Activated CD4-positive, CD25-positive, alpha-beta regulatory T cell treated with anti-CD3 and anti-CD28 coated beads, Interleukin-2, amount 50 U/mL, for 24 hours (primary cell): ENCODE measurements around the gene METAP1.
A peak's percentile ranks its signal among the peaks of the same experiment; 100 is the strongest.
"Not testable (repeated sequence)": the region's sequence is repeated elsewhere in the genome, so short reads cannot be mapped to it uniquely, and the experiment has no call there.

Experiments
- ATAC-seq, 2 donors: fragments of 150-1000 bp; cut with Tn5 transposase; one replicate each; pipeline ENCODE4 v1.10.0; 2021; ENCODE audit warnings: mild to moderate bottlenecking in 1 of 2, moderate library complexity in 1 of 2

METAP1 gene

DNA sequence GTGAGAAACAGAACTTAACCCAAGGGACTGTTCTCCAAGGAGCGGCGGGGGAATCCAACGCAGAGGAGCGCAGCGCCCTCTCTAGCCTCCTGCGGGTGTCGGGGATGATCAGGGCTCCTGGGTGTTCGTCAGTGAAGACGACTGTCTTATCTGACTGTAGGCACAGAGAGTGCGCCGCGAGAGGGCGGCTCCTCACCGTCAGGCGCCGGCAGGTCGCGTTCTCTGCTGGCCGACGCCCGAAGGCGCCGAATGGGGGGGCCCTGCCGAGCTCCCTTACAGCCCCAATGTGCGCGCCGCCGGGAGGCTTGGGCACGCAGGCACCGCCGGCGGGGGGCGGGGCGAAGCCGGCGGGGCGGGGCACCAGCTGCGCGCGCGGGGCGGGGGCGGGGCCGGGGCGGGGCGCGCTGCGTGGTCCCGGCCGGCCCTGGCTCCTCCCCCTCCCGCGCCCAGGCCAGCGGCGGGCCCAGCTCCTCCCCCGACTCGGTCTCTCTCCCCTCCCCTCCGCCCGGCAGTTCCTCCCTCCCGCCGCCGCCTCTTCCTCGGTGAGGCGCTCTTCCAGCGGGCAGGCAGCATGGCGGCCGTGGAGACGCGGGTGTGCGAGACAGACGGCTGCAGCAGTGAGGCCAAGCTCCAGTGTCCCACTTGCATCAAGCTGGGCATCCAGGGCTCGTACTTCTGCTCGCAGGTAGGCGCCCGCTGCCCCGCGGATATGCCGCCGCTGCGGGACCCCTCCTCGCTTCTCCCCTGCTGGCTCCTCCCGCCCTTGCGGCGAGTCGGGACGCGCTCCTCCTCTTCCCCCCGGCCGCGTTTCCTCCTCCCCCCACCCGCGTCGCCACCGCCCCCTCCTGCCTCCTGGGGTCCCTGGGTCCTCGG lies at the start of gene METAP1:
METAP1 (plus strand) TSS at position 539 of the 873 bp plus-strand sequence; CDS start at position 572, 33 bp downstream.
- ATAC-seq: peak; percentile 91 to 93

DNA sequence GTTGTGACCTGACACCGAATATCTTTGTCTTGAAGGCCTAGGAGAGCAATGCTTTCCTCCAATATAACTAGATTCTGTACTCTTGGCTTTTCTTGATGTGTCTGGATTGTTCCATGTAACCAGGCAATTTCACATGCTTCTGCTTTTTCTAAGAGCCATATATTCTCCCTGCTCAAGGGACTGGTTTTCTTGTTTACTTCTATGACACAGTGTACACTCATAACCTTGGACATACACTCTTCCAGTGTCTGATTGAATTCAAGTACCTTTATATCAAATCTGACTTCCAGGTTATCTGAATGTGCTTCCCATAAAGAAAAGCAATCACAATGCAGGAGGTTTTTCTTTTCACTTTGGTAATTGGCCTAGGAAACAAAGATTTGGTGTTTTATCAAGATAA lies 49.2 kb upstream of the METAP1 start:
- ATAC-seq: no peak

DNA sequence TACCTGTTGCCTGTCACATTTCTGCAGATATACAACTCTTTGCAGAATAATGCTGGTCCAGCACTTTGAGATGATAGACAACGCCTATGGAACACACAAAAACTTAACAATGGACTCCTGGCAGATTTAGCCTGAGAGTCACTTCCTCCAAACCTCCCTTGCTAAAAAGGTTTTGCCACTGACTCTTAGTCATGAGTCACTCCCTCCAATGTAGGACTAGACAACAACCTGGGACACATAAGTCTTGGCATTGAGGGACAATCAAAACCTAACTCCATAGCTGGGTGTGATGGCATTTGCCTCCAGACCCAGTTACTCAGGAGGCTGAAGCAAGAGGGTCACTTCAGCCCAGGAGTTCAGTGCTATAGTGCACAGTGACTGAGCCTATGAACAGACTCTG lies 44.6 kb upstream of the METAP1 start:
- ATAC-seq: no peak

DNA sequence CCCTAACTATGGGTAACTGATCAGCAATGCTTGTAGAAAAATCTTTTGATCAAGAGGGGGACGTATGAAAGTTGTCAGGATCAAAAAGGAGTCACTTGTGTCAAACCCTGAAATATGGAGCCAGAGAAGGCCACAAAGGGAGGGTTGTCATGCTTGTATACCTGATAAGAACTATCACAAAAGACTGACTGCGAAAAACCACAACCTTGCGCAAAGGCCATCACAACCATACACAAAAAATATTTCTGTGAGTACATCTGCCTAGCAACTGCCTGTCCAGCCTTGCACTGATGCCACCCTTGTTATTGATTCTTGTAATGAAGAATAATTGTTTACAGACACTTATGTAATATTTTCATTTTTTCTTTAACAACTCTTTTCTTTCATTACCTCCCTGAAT lies 43.8 kb upstream of the METAP1 start:
- ATAC-seq: no peak

DNA sequence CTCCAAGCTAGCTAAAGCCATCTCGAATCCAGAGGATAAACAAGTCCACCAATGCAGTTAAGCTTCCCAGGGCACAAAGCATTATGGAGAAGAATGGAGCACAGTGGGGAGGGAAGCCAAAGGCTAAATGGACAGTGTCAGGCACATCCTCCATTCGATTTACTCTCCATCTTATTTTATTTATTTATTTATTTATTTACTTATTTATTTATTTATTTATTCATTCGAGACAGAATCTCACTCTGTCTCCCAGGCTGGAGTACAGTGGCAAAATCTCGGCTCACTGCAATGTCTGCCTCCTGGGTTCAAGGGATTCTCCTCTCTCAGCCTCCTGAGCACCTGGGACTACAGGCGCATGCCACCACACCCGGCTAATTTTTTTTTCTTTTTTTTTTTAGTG lies 40.3 kb upstream of the METAP1 start:
- ATAC-seq: no peak

DNA sequence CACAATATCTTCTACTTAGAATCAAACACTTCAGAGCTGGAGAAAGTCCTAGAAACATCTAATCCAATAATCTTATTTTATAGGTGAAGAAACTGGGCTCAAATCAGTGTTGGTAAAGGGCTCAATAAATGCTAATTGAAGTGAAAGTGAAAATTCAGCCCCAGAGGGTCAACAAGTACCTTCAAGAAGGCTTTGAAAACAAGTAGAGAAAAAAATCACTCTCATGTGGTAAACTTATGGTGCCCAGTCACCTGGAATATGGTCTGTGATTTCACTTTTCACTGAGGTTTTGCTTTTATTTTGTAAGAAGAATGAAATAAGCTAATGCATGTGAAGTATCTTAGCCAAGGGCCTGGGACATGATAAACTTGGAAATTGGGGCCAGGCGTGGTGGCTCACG lies 37.5 kb upstream of the METAP1 start:
- ATAC-seq: no peak

DNA sequence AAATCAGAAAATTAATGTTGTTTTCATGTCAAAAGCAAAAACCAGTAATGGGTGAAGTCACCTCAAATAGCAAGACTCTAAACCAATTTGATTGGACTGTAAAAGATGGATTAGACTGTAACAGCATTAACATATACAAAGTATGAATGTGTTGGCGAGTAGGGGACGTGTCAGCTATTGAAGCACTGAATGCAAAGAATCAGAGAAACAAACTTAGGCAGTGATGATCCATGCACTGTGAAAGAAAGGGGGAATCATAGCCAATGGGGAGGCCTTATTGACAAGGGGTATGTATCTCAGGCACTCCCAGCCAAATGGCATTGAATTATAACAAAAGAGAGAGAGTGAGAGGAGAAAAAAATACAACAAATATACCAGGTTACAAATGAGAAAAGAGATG lies 36.1 kb upstream of the METAP1 start:
- ATAC-seq: no peak

DNA sequence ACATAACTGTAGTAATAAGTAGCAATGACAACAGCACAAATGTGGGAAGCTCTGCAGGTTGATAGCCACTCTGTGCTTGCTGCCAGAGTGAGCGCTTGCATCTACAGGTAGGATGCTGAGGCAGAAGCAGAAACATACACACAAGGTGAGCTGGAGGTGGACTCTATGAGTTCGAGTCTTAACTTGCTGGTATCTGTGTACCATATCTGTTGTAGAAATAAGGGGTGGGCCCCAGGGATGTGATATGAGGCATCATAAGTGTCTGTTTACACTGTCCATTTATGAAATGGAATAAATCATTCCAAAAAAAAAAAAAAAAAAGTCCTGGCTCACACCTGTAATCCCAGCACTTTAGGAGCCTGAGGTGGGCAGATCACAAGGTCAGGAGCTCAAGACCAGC lies 33.8 kb upstream of the METAP1 start:
- no peak for ATAC-seq

DNA sequence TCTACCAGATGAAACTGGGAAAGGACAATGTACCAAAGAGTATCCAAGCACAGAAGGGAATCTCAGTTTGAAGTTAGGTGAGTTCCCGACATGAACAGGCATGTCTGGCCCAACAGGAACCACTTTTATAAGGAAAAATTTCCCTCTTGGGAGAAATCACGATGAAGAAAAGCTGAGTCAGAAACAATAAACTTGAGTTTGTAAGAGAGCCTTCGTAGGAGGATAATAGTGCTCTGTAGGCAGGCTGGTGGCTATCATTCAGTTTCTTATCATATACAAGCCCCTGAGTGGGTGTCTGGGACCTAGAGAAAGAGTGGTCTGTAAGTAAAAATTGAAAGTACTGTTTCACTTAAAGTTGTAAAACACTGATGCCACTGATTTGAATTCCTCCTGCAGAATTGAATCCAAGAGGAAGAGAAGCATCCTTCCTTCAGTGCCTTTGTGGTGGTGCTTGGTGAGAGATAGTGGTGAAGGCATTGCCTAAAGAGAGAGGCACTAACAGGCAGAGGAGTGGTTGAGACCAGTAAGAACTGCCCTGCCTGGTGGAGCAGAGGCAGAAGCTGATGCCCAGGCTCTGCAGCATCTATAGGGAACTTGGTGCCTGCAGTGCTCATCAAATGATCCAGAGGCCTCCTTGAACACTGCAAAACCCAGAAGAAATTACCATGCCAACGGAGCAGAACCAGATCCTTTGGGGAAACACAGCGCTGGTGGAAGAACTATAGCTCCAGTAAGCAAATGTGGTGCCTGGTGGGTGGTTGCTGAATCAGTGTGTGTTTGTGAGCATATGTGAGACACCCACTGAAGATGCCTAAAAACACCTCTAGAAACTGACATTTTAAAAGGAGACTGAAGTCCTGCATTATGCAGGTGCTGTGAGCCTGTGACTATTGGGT lies 31.7 kb upstream of the METAP1 start:
- no peak for ATAC-seq

DNA sequence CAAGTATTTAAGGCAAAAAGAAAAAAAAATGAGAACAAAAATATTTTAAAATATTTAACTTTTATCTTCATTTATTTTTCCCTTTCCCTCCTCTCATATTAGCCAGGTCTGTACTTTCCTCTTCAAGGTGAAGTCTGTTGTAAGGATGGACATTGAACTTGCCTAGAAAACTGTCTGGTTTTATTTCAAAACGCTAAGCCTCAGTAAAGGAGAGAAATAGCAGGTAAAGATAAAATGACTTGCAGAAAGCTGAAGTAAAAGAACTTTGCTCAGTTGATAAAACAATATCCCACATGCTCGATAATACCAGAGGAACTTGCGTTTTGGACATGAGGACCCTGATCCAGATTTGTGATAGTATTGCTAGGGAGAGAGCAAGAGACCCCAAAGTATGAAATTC lies 28.6 kb upstream of the METAP1 start:
- no peak for ATAC-seq

DNA sequence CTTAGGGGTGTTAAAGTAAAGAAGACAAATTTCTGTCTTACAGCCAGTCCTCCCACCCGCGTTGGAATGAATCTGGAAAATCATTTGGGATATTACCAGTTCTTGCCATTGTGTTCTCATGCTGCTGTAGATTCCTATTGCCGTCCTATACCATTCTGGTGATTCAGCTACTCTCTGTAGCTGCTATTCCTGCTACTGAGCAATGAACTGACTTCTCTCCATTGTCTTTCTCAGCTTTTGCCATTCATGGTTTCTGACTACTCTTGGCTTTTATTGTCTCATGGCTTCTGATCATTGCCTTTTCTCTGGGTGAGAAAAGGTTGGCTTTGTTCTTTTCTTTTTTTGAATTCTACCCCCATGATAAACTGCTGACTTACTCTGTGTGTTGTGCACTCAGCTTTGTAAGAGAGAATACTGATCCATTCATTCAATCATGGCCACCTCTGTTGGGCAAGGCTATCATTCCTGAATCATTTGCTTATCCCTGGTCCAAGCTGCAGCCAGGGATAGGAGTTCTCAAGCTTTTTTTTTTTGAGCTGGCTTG lies 27.7 kb upstream of the METAP1 start:
- no peak for ATAC-seq

DNA sequence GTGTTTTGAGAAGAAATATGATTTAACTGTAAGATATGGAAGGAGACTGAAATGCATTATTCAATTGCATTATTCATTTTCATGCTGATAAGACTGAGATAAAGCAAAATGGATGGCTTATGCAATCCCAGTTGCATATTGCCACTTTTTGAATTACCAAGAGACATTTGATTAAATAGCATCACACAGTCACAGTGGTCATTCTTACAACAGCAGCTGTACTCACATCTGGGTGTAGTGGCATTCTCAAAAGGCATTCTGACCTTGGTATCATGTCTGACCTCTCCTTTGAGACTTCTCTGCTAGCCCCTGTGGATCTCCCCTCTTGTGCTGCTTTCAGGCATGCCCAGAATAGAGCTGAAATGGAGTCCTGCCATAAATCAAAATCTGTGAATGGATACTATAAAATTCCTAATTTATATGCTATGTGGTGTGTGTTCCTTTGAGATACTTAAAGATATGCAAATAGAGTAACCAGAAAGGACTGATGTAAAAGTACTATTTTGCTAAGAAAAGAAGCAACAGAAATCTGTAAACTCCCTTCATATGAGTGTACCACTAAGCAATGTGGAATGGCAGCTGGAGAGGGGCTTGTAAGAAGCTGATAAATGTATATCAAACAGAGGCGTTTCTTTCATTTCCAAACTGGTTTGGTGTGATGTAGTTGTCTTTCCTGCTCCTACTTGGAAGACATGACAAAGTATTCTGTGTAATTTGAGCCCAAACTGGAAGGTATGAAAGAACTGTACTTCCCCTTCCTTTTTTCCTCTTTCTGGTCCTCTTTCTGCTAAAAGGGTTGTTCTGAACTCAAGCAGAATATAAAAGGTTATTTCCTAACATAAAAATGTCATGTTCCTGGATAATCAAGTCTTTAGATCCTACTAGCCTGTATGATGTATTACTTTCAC lies 25.4 kb upstream of the METAP1 start:
- ATAC-seq: no peak

DNA sequence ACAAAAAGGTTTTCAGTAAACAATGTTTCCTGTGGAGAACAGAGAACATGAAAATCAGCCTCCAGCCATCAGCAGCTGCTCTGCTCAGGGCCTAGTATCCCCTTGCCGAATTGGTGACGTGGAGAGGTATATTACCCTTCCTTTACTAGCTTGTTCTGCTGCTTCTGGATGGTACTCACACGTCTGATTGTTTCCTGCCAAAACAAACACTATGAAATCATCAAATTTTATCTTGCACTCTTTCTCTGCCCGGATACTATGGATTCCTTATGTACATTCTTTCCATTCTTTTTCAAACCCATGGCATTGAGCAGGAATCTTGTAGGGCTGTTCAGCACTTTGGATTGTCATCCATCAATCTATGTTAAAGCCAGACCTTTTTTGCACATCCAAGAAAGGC lies 18.8 kb upstream of the METAP1 start:
- no peak for ATAC-seq

DNA sequence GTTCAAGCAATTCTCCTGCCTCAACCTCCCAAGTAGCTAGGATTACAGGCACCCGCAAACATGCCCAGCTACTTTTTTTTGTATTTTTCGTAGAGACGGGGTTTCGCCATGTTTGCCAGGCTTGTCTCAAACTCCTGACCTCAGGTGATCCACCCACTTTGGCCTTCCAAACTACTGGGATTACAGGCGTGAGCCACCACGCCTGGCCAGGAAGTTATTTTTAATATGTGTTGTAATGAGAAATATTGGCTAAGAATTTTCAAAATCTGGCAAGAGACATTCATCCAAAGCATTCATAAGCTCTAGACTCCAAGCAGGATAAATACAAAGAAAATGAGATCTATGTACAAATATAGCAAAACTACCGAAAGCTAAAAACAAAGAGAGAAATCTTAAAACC lies 18.0 kb upstream of the METAP1 start:
- ATAC-seq: no peak

DNA sequence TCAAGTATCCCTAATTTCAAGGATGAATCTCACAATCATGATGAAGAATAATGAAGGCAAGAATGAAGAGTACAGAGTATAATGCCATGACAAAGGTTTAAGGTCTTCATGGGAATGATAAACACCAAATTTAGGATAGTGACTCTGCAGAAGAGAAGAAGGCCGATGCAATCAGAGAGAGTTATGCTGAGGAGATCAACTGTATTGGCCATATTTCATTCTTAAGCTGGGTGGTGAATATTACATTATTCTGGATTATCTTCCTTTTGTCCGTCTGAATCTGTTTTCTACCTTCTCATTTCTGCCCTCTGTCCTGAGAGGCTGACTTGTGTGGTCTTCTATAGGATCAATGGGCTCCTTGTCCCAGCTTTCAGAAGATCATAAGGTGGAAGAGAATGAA lies 7.8 kb upstream of the METAP1 start:
- ATAC-seq: no peak

DNA sequence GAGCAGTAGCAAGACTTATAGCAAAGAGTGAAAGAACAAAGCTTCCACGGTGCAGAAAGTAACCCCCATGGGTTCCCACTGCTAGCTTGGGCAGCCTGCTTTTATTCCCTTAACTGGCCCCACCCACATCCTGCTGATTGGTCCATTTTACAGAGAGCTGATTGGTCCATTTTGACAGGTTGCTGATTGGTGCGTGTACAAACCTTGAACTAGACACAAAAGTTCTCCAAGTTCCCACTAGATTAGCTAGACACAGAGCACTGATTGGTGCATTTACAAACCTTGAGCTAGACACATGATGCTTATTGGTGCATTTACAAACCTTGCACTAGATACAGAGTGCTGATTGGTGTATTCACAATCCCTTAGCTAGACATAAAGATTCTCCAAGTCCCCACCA lies 2.7 kb upstream of the METAP1 start:
- not testable (repeated sequence) for ATAC-seq

DNA sequence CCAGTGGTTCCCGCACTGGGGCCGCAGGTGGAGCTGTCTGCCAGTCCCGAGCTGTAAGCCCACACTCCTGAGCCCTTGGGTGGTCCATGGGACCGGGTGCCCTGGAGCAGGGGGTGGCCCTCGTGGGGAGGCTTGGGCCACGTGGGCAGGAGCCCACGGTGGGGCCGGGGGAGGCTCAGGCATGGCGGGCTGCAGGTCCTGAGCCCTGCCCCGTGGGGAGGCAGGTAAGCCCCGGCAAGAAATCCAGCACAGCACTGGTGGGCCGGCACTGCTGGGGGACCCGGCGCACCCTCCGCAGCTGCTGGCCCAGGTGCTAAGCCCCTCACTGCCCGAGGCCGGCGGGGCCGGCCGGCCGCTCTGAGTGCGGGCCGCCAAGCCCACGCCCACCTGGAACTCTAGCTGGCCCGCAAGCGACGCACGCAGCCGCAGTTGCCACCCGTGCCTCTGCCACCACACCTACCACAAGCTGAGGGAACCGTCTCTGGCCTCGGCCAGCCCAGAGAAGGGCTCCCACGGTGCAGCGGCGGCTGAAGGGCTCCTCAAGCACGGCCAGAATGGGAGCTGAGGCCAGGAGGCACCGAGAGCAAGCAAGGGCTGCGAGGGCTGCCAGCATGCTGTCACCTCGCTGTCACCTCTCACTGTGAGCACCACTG lies 2.0 kb upstream of the METAP1 start:
- no peak for ATAC-seq

DNA sequence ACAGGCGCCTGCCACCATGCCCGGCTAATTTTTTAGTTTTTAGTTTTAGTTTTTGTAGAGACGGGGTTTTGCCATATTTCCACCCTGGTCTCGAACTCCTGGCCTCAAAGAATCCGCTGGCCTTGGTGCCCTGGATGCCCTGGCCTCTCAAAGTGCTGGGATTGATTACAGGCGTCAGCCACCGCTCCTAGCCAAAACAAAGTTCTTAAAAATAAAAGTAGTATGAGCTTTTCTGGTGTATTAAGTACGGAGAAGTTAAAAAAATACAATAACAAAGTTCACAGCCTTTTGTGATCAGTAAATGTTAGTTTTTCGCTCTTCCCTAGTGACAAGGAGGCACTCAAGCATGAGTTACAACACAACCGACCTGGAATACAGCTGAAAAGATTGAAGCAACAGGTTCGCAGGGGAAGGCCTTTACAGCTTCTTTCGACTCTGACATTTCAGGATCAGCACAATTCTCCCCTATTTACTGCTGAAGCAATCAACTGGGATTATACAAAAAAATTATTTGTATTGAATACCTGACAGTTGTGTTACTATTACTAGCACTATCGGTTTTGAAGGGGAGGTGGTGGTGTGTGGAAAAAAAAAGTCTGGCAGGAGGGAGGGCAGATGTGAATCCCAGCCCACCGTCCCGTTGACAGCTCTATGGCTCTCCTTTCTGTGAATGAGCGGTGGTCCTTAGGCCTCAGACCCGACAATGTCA lies 893 bp upstream of the METAP1 start:
- no peak for ATAC-seq

DNA sequence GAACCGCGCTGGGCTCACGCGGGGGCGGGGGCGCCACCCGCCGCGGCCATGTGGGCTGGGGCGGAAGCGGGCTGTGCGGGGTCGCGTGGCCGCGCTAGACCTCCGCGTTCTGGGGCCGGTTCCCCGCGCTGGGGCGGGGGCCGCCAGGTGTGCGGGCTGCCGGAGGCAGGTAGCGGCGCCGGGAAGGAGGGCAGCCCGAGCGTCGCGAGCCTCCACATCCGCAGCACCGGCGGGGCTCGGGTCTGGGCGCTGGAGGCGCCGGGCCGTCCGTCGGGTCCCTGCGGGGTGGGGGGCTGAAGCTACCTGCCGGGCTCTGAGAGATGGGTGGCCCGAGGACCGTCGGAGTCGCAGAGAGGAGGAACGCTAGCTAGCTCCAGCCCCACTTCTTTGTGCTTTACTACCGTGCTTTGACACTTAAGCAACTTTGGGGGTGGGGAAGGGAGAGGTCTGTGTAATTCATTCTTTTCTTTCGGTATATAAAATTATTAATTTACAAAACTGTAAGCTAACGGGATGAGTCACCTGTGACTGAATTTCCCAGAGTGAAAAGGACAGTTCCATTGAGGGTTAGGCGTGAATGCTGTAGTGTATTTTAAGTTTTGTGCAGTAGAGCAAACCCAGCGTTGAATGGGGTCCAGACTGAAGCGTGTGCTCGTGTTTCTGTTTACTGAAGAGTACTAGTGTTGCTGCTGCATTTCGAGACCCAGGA lies 689 bp downstream of the METAP1 start:
- ATAC-seq: peak; percentile 3 to 5

DNA sequence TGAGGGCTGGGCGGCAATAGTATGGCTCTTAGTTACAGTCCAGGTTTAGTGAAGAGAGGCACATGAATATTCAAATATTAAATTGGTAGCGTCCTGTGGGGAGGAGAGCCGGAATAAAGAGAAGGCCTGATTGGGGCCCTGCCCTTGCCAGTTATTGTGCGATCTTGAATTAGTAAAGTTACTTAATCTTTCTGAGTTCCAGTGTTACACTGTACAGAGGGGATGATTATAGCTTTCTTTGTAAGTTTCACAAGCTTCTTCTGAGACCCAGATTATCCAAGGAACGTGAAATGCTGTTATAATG lies 1.2 kb downstream of the METAP1 start:
- ATAC-seq: no peak

DNA sequence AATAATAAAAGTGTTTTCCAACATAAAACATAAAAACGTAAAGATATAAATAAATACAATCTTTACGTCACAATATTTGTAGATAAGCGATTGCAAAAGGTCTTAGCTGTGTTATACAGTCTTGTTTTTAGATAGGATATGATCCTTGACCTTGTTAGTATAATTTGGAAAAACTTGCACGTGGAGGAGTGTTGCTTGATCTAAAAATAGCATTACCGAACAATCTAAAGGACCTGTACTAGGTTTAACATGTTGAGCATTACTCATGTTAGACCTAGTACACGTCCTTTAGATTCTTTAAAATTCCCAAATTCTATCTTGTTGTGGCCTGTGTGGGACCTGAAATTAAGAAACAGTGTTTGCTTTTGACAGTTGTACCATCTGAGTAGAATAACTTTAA lies 1.6 kb downstream of the METAP1 start:
- no peak for ATAC-seq
